Esophagus squamous epithelium (tissue), 5 donors: ENCODE measurements around the gene CPTP. TPM values are rescaled to one million over a fixed set of nuclear protein-coding genes. Genes with fewer than 3 reads are reported as not detected.

Experiments
- DNase-seq: peaks from one replicate; lab custom pipeline; 2025; lab: John Stamatoyannopoulos, UW
- H3K27ac ChIP-seq, 4 donors: fragments of 200-600 bp; sonication (generic); one replicate each; pipeline ENCODE4 v1.5.1; 2016 to 2019; ENCODE audit warnings: mild to moderate bottlenecking in 1 of 4
- H3K27me3 ChIP-seq, 4 donors: fragments of 200-600 bp; sonication (generic); 1 replicate in 3 of 4; 2 replicates in 1 of 4; pipeline versions ENCODE4 v1.5.1 to v1.6.0; 2017 to 2021; ENCODE audit warnings: antibody characterized with exemption in 1 of 4
- H3K36me3 ChIP-seq, 3 donors: fragments of 200-600 bp; sonication (generic); one replicate each; pipeline ENCODE4 v1.5.1; 2016 to 2019
- H3K4me1 ChIP-seq, 3 donors: fragments of 200-600 bp; sonication (generic); one replicate each; pipeline ENCODE4 v1.5.1; 2017 to 2019
- H3K4me3 ChIP-seq, 4 donors: fragments of 200-600 bp; sonication (generic); 1 replicate in 3 of 4; 2 replicates in 1 of 4; pipeline ENCODE4 v1.5.1; 2016 to 2019; ENCODE audit warnings: mild to moderate bottlenecking in 2 of 4, moderate library complexity in 1 of 4
- H3K9me3 ChIP-seq, 3 donors: fragments of 200-600 bp; sonication (generic); one replicate each; pipeline ENCODE4 v1.5.1; 2016 to 2019
- CTCF ChIP-seq, 6 experiments: fragments of 450-650 bp in 4 of 6; fragments of 200-600 bp in 2 of 6; sonication (generic) in 2 of 6; IDR thresholded peaks; one replicate each; pipeline ENCODE4 v1.5.1; 2016 to 2019; ENCODE audit warnings: antibody characterized with exemption in 6 of 6, mild to moderate bottlenecking in 4 of 6, moderate library complexity in 4 of 6
- POLR2A ChIP-seq, 4 donors: fragments of 450-650 bp; IDR thresholded peaks; one replicate each; pipeline ENCODE4 v1.6.1; 2017; ENCODE audit warnings: antibody characterized with exemption in 4 of 4, mild to moderate bottlenecking in 4 of 4, moderate library complexity in 3 of 4
- WGBS, 2 donors: methylation state at CpG; one replicate each; pipeline ENCODE4 v1.1.5; 2018; 5-methylcytosine and 5-hydroxymethylcytosine counted together
- intact Hi-C: fragments of 100-400 bp; cut with DNase I; formaldehyde crosslinking; loops from one replicate; pipeline ENCODE4 v1.15.0; 2022
- total RNA-seq, 4 donors: library from RNA; depleted of rRNA; stranded (reverse); fragments of >200 nt; gene quantifications; one replicate each; pipeline ENCODE4 v1.1.0, GENCODE V29; 2016
- donor health status: DM: yes; HTN: yes; CAD: no.

Gene CPTP
- total RNA-seq, 4 donors from 2014 or later: 27.7 to 75.2 (median 33.4) TPM

- H3K27me3 ChIP-seq: peaks cover 0 to 77% (median 12%) of the 10 kb centered on the region in 4 donors
Measured at GRCh38 chr1:1354271-1355247, 30.0 kb downstream of the CPTP start.

GRCh38 chr1:1355416-1355815 lies 30.8 kb downstream of the CPTP start:
- peaks cover 0 to 85% (median 12%) of the 10 kb centered on the region in 4 donors for H3K27me3 ChIP-seq
- TF ChIP-seq POLR2A (IDR thresholded peaks at IDR 0.05): no peak
- TF ChIP-seq CTCF (IDR thresholded peaks at IDR 0.05): no peak
- H3K36me3 ChIP-seq: peaks cover 0 to 23% (median 0%) of the 10 kb centered on the region in 3 donors
- H3K4me3 ChIP-seq: peak overlapping the region in 2 of 4 donors; percentile 50 to 61
- H3K4me1 ChIP-seq: peaks cover 53 to 93% (median 57%) of the 10 kb centered on the region in 3 donors
- peak overlapping the region in 3 of 4 donors; percentile 82 to 92 (median 88) for H3K27ac ChIP-seq
- H3K9me3 ChIP-seq: no peaks in the 10 kb centered on the region
- intact Hi-C loops: no loop called here
- no peak for DNase-seq
- no CpG with 5 or more reads among the region's 52 CpGs for WGBS, 2 donors

More at GRCh38 chr1:1354271-1355247, 30.0 kb downstream of the CPTP start:
- H3K9me3 ChIP-seq: no peaks in the 10 kb centered on the region
- 33% methylated on average over 9 of the region's 116 CpGs; no CpG with 5 or more reads in 1 of the 2 donors for WGBS, 2 donors
- TF ChIP-seq CTCF (IDR thresholded peaks at IDR 0.05) (no peak), POLR2A (IDR thresholded peaks at IDR 0.05) (no peak)
- intact Hi-C loops: no loop called here
- H3K4me1 ChIP-seq: peaks cover 46 to 84% (median 57%) of the 10 kb centered on the region in 3 donors
- H3K36me3 ChIP-seq: peaks cover 0 to 23% (median 0%) of the 10 kb centered on the region in 3 donors
- DNase-seq: no peak
- peak overlapping the region in 2 of 4 donors; percentile 88 to 92 for H3K27ac ChIP-seq
- H3K4me3 ChIP-seq: peak overlapping the region in 2 of 4 donors; percentile 50 to 61

- 31% methylated on average over 5 of the region's 8 CpGs; no CpG with 5 or more reads in 1 of the 2 donors for WGBS, 2 donors
- H3K4me3 ChIP-seq: peak overlapping the region in 3 of 4 donors; percentile 43 to 61 (median 50)
- H3K4me1 ChIP-seq: peaks cover 55 to 100% (median 56%) of the 10 kb centered on the region in 3 donors
- peaks cover 0 to 23% (median 0%) of the 10 kb centered on the region in 3 donors for H3K36me3 ChIP-seq
- TF ChIP-seq CTCF (IDR thresholded peaks at IDR 0.05) (no peak), POLR2A (IDR thresholded peaks at IDR 0.05) (no peak)
- peak overlapping the region; percentile 65 to 92 (median 85) for H3K27ac ChIP-seq
- H3K9me3 ChIP-seq: no peaks in the 10 kb centered on the region
- peaks cover 0 to 93% (median 12%) of the 10 kb centered on the region in 4 donors for H3K27me3 ChIP-seq
- no peak for DNase-seq
- intact Hi-C loops: no loop called here
Measured at GRCh38 chr1:1356166-1356795, 31.7 kb downstream of the CPTP start.

GRCh38 chr1:1356796-1357401 lies 32.3 kb downstream of the CPTP start:
- intact Hi-C loops: no loop called here
- H3K27ac ChIP-seq: peak overlapping the region; percentile 65 to 92 (median 85)
- TF ChIP-seq CTCF (IDR thresholded peaks at IDR 0.05) (no peak), POLR2A (IDR thresholded peaks at IDR 0.05) (no peak)
- peaks cover 49 to 100% (median 56%) of the 10 kb centered on the region in 3 donors for H3K4me1 ChIP-seq
- peaks cover 0 to 97% (median 12%) of the 10 kb centered on the region in 4 donors for H3K27me3 ChIP-seq
- H3K4me3 ChIP-seq: peak overlapping the region in 3 of 4 donors; percentile 43 to 61 (median 50)
- H3K36me3 ChIP-seq: peaks cover 0 to 19% (median 0%) of the 10 kb centered on the region in 3 donors
- no peak for DNase-seq
- WGBS, 2 donors: 27 to 49% methylated on average over 7 to 14 of the region's 26 CpGs
- no peaks in the 10 kb centered on the region for H3K9me3 ChIP-seq
